ENCODE results near the gene CDCP1.

The CDCP1 gene

GRCh38 chr3:45165497-45166283, 19.5 kb upstream of the CDCP1 start:
- TF ChIP-seq CTCF (conservative IDR thresholded peaks at IDR 0.05; ENCODE audit: low read depth, low read length), result no peak
- H3K4me3 ChIP-seq (ENCODE audit: low read length), result no peak overlapping the region
- DNase-seq (ENCODE audit: low read depth), result no peak

GRCh38 chr3:45164056-45164455, 17.9 kb upstream of the CDCP1 start:
- no peak for DNase-seq (ENCODE audit: low read depth)
- TF ChIP-seq CTCF (conservative IDR thresholded peaks at IDR 0.05; ENCODE audit: low read depth, low read length), result no peak
- H3K4me3 ChIP-seq (ENCODE audit: low read length), result no peak overlapping the region

GRCh38 chr3:45163481-45163880, 17.3 kb upstream of the CDCP1 start:
- no peak for TF ChIP-seq CTCF (conservative IDR thresholded peaks at IDR 0.05; ENCODE audit: low read depth, low read length)
- H3K4me3 ChIP-seq (ENCODE audit: low read length), result no peak overlapping the region
- DNase-seq (ENCODE audit: low read depth), result no peak

- H3K4me3 ChIP-seq (ENCODE audit: low read length), result no peak overlapping the region
- DNase-seq (ENCODE audit: low read depth), result no peak
- TF ChIP-seq CTCF (conservative IDR thresholded peaks at IDR 0.05; ENCODE audit: low read depth, low read length), result no peak
Observed at GRCh38 chr3:45154641-45155147, 8.5 kb upstream of the CDCP1 start.

GRCh38 chr3:45153658-45154437, 7.7 kb upstream of the CDCP1 start:
- H3K4me3 ChIP-seq (ENCODE audit: low read length), result no peak overlapping the region
- no peak for TF ChIP-seq CTCF (conservative IDR thresholded peaks at IDR 0.05; ENCODE audit: low read depth, low read length)
- no peak for DNase-seq (ENCODE audit: low read depth)

GRCh38 chr3:45152307-45152706, 6.1 kb upstream of the CDCP1 start:
- DNase-seq (ENCODE audit: low read depth), result no peak
- no peak for TF ChIP-seq CTCF (conservative IDR thresholded peaks at IDR 0.05; ENCODE audit: low read depth, low read length)

More at GRCh38 chr3:45152307-45152706, 6.1 kb upstream of the CDCP1 start:
- no peak overlapping the region for H3K4me3 ChIP-seq (ENCODE audit: low read length)

Data from retinal pigment epithelial cell (primary cell).